Hepatocyte (in vitro differentiated cells): ENCODE measurements around the gene ITSN1.

Experiments
- EZH2 ChIP-seq: fragments of 200-600 bp; sonication (generic); IDR thresholded peaks from 2 replicates; pipeline ENCODE4 v1.6.1; 2016; ENCODE audit warnings: antibody characterized with exemption, mild to moderate bottlenecking, borderline replicate concordance
- EZH2phosphoT487 ChIP-seq: fragments of 200-600 bp; sonication (generic); IDR thresholded peaks from one replicate; pipeline ENCODE4 v1.6.1; 2018; ENCODE audit warnings: antibody characterized with exemption, mild to moderate bottlenecking, low read depth, moderate library complexity; ENCODE audit not compliant: unreplicated experiment, severe bottlenecking
- TF ChIP-seq, protein P1 (sequence below): fragments of 200-600 bp; sonication (generic); IDR thresholded peaks from 2 replicates; pipeline ENCODE4 v1.5.1; 2016; ENCODE audit warnings: antibody characterized with exemption, mild to moderate bottlenecking; ENCODE audit not compliant: poor library complexity

DNA sequence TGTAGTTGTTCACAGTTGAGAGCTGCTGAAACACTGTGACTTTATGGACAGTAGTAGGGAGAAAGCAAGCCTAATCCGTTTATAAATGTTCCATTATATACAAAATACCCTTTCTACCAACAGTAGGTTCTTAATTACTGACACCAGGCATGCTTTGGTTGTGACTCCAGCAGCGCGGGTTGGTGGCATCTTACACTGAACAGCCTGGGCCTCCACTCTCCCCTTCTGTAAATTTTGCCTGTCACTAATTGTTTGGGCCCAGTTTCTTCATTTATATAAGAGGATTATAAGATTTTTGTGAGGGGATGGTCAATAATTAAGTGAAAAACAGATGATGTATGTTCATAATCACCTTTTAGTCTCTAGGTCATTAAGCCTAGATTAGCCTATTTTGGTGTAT is 58.2 kb downstream of the ITSN1 start:
- TF ChIP-seq, protein P1, sequence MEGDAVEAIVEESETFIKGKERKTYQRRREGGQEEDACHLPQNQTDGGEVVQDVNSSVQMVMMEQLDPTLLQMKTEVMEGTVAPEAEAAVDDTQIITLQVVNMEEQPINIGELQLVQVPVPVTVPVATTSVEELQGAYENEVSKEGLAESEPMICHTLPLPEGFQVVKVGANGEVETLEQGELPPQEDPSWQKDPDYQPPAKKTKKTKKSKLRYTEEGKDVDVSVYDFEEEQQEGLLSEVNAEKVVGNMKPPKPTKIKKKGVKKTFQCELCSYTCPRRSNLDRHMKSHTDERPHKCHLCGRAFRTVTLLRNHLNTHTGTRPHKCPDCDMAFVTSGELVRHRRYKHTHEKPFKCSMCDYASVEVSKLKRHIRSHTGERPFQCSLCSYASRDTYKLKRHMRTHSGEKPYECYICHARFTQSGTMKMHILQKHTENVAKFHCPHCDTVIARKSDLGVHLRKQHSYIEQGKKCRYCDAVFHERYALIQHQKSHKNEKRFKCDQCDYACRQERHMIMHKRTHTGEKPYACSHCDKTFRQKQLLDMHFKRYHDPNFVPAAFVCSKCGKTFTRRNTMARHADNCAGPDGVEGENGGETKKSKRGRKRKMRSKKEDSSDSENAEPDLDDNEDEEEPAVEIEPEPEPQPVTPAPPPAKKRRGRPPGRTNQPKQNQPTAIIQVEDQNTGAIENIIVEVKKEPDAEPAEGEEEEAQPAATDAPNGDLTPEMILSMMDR: no peak
- TF ChIP-seq EZH2: no peak
- TF ChIP-seq EZH2phosphoT487: no peak
